DND-41 (cell line): ENCODE data around the gene CHD6.
"Not testable (repeated sequence)": the region's sequence is repeated elsewhere in the genome, so short reads cannot be mapped to it uniquely, and the experiment has no call there.

Experiments
- ATAC-seq: fragments of 200-7000 bp; cut with Tn5 transposase; 3 replicates; pipeline ENCODE4 v1.9.1; 2021; ENCODE audit warnings: low read depth; ENCODE audit not compliant: insufficient read depth
- DNase-seq: peaks from one replicate; pipeline ENCODE4 v3.0.0-alpha.2; 2020
- H2AFZ ChIP-seq: 2 replicates; pipeline ENCODE4 v1.6.0; 2012; ENCODE audit warnings: low read depth, low read length
- H3K27ac ChIP-seq: 2 replicates; pipeline ENCODE4 v1.5.1; 2012; ENCODE audit warnings: low read length, inconsistent platforms
- H3K27me3 ChIP-seq: fragments of 200-600 bp; sonication (generic); 2 replicates; pipeline ENCODE4 v1.6.0; 2012; ENCODE audit warnings: low read length, mild to moderate bottlenecking, inconsistent platforms; ENCODE audit not compliant: insufficient read depth, poor library complexity
- H3K36me3 ChIP-seq: 2 replicates; pipeline ENCODE4 v1.5.1; 2012; ENCODE audit warnings: low read length, inconsistent platforms; ENCODE audit not compliant: insufficient read depth
- H3K4me1 ChIP-seq: 2 replicates; pipeline ENCODE4 v1.5.1; 2012; ENCODE audit warnings: mild to moderate bottlenecking, low read length; ENCODE audit not compliant: insufficient read depth
- H3K4me2 ChIP-seq: 2 replicates; pipeline ENCODE4 v1.6.0; 2012; ENCODE audit warnings: mild to moderate bottlenecking, moderate library complexity, low read length, inconsistent platforms; ENCODE audit not compliant: insufficient read depth
- H3K4me3 ChIP-seq, 2 experiments: fragments of 200-600 bp in 1 of 2; shearing (Covaris generic) in 1 of 2; 2 replicates each; pipeline ENCODE4 v1.5.1; 2012 to 2016; ENCODE audit warnings: inconsistent platforms in 2 of 2, low read length in 2 of 2, mild to moderate bottlenecking in 2 of 2, low read depth in 1 of 2, moderate library complexity in 1 of 2
- H3K79me2 ChIP-seq: 2 replicates; pipeline ENCODE4 v1.6.0; 2012; ENCODE audit warnings: low read length, inconsistent platforms; ENCODE audit not compliant: insufficient read depth
- H3K9ac ChIP-seq: 2 replicates; pipeline ENCODE4 v1.6.0; 2012; ENCODE audit warnings: low read depth, mild to moderate bottlenecking, inconsistent platforms, low read length, moderate library complexity
- H3K9me3 ChIP-seq: 2 replicates; pipeline ENCODE4 v1.5.1; 2012; ENCODE audit warnings: low read length, moderate library complexity, mild to moderate bottlenecking, inconsistent platforms; ENCODE audit not compliant: insufficient read depth, severe bottlenecking
- H4K20me1 ChIP-seq: 2 replicates; pipeline ENCODE4 v1.6.0; 2012; ENCODE audit warnings: low read length; ENCODE audit not compliant: insufficient read depth
- CTCF ChIP-seq: IDR thresholded peaks from 2 replicates; pipeline ENCODE4 v1.5.1; 2012; ENCODE audit warnings: borderline replicate concordance, low read length, moderate library complexity, mild to moderate bottlenecking; ENCODE audit not compliant: poor library complexity, severe bottlenecking; ENCODE audit errors: extremely low read depth
- EZH2 ChIP-seq: IDR thresholded peaks from 3 replicates; pipeline ENCODE4 v1.6.1; 2012; ENCODE audit warnings: borderline replicate concordance, low read depth, mild to moderate bottlenecking, moderate library complexity, low read length, inconsistent platforms; ENCODE audit not compliant: severe bottlenecking

The CHD6 gene

GRCh38 chr20:41538810-41539596, 79.2 kb downstream of the CHD6 start:
- Histone ChIP-seq H3K79me2 (peaks cover 68% of the 10 kb centered on the region), H3K9me3 (peaks cover 12% of the 10 kb centered on the region), H2AFZ (no peak overlapping the region), H4K20me1 (peaks cover 19% of the 10 kb centered on the region), H3K4me3 (no peak overlapping the region), H3K27me3 (no peaks in the 10 kb centered on the region), H3K9ac (no peak overlapping the region), H3K4me1 (no peaks in the 10 kb centered on the region), H3K36me3 (peaks cover 31% of the 10 kb centered on the region), H3K4me2 (no peak overlapping the region), H3K27ac (no peak overlapping the region)
- no peak for DNase-seq
- TF ChIP-seq EZH2 (no peak), CTCF (no peak)
- ATAC-seq: no peak

GRCh38 chr20:41537865-41538264, 80.3 kb downstream of the CHD6 start:
- TF ChIP-seq CTCF (no peak), EZH2 (no peak)
- DNase-seq (no peak), ATAC-seq (no peak)
- Histone ChIP-seq H3K79me2 (peaks cover 61% of the 10 kb centered on the region), H3K27me3 (no peaks in the 10 kb centered on the region), H3K4me1 (no peaks in the 10 kb centered on the region), H3K36me3 (peaks cover 42% of the 10 kb centered on the region), H3K27ac (no peak overlapping the region), H3K4me2 (no peak overlapping the region), H2AFZ (no peak overlapping the region), H3K9me3 (peaks cover 12% of the 10 kb centered on the region), H4K20me1 (peaks cover 21% of the 10 kb centered on the region), H3K9ac (no peak overlapping the region), H3K4me3 (no peak overlapping the region)

- H3K4me2 ChIP-seq, H3K4me1 ChIP-seq, H3K9ac ChIP-seq, ATAC-seq, H2AFZ ChIP-seq, H3K27ac ChIP-seq, DNase-seq, H3K27me3 ChIP-seq, H3K4me3 ChIP-seq: not testable (repeated sequence)
- Histone ChIP-seq H4K20me1 (peaks cover 21% of the 10 kb centered on the region), H3K36me3 (peaks cover 63% of the 10 kb centered on the region), H3K79me2 (peaks cover 64% of the 10 kb centered on the region), H3K9me3 (peaks cover 12% of the 10 kb centered on the region)
Measured at GRCh38 chr20:41535551-41535950, 82.6 kb downstream of the CHD6 start.

GRCh38 chr20:41534842-41535241, 83.3 kb downstream of the CHD6 start:
- DNase-seq: no peak
- H3K4me2 ChIP-seq: no peak overlapping the region
- H3K9ac ChIP-seq: no peak overlapping the region
- peaks cover 62% of the 10 kb centered on the region for H3K36me3 ChIP-seq
- TF ChIP-seq CTCF: no peak
- no peak for TF ChIP-seq EZH2
- peaks cover 12% of the 10 kb centered on the region for H3K9me3 ChIP-seq
- no peak for ATAC-seq
- no peak overlapping the region for H2AFZ ChIP-seq
- peaks cover 23% of the 10 kb centered on the region for H4K20me1 ChIP-seq
- no peak overlapping the region for H3K4me3 ChIP-seq
- no peak overlapping the region for H3K27ac ChIP-seq
- peaks cover 62% of the 10 kb centered on the region for H3K79me2 ChIP-seq
- no peaks in the 10 kb centered on the region for H3K4me1 ChIP-seq
- H3K27me3 ChIP-seq: no peaks in the 10 kb centered on the region
